Measurements from ENCODE around the gene FN3KRP. TPM values are rescaled to one million over a fixed set of nuclear protein-coding genes. Genes with fewer than 3 reads are reported as not detected.

Gene FN3KRP
- total and polyA plus RNA-seq, 4 donors, result 17.3 to 27.6 (median 23.6) TPM

DNA sequence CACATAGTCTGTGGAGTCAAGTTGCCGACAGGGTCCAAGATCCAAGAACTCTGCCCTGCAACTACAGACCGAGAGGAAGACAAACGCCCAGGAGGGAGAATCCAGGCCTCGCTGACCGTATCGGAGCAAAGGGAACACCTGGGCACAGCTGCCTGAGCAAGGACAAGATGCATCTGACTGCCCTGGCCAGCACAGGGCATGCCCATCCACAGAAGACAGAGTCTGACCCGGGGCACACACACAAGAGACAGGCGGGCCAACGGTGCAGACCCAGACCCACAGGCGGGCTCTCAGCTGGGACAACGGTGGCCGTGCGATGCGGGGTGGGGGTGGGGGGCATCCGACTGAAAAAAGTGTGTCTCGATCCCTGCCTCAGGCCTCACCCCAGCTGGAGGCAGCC, 24.2 kb upstream of the FN3KRP start:
- whole genome bisulfite sequencing, 2 donors, result 92 to 94% methylated on average over 15 to 16 of the region's 16 CpGs
- ATAC-seq (ENCODE audit: insufficient read depth, low FRiP score), result no peak
- peaks cover 0 to 8% (median 5%) of the 10 kb centered on the region in 5 donors for H3K4me1 ChIP-seq (ENCODE audit: control insufficient read depth in 5 of 5, insufficient read depth in 5 of 5, low read length in 5 of 5)
- no peak for DNase-seq
- TF ChIP-seq, protein P1, sequence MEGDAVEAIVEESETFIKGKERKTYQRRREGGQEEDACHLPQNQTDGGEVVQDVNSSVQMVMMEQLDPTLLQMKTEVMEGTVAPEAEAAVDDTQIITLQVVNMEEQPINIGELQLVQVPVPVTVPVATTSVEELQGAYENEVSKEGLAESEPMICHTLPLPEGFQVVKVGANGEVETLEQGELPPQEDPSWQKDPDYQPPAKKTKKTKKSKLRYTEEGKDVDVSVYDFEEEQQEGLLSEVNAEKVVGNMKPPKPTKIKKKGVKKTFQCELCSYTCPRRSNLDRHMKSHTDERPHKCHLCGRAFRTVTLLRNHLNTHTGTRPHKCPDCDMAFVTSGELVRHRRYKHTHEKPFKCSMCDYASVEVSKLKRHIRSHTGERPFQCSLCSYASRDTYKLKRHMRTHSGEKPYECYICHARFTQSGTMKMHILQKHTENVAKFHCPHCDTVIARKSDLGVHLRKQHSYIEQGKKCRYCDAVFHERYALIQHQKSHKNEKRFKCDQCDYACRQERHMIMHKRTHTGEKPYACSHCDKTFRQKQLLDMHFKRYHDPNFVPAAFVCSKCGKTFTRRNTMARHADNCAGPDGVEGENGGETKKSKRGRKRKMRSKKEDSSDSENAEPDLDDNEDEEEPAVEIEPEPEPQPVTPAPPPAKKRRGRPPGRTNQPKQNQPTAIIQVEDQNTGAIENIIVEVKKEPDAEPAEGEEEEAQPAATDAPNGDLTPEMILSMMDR (IDR thresholded peaks at IDR 0.05; ENCODE audit: control extremely low read depth, extremely low read depth), result no peak
- no peak overlapping the region for H3K27ac ChIP-seq (ENCODE audit: low read depth in 1 of 2, low read length in 1 of 2)
- no peak overlapping the region for H3K4me3 ChIP-seq
- no peak overlapping the region for H3K9ac ChIP-seq (ENCODE audit: insufficient read depth in 1 of 2, low read length in 2 of 2)
- no peaks in the 10 kb centered on the region for H3K27me3 ChIP-seq (ENCODE audit: control insufficient read depth in 3 of 3, insufficient read depth in 3 of 3, low read length in 2 of 3)
- peaks cover 0 to 4% (median 4%) of the 10 kb centered on the region in 4 donors for H3K36me3 ChIP-seq (ENCODE audit: control insufficient read depth in 4 of 4, insufficient read depth in 4 of 4, low read length in 4 of 4)
- H3K9me3 ChIP-seq (ENCODE audit: control insufficient read depth in 4 of 4, insufficient read depth in 3 of 4, low read length in 3 of 4), result peaks cover 0 to 7% (median 2%) of the 10 kb centered on the region in 4 donors

DNA sequence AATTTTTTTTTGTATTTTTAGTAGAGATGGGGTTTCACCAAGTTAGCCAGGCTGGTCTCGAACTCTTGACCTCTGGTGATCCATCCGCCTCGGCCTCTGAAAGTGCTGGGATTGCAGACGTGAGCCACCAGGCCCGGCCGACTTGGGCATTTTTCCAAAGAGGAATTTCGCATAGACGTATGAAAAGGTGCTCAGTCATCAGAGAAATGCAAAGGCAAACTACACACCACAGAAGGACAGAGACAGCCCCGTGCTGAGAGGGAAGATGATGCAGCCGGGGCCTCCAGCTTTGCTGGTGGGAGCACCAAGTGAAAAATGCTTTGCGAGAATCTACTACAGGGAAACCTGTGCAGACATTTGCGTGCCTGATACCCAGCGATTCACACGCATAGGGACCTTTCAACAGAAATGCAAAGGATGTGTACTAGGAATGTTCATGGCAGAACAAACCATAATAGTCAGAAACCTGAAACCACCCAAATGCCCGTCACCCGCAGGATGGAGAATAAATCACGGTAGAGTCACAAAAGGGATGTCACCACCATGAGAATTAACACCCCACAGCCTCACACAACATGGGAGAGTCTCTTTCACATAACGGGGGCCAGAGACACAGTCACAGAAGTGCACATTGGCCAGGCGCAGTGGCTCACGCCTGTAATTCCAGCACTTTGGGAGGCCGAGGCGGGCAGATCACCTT, 23.2 kb upstream of the FN3KRP start:
- ATAC-seq (ENCODE audit: insufficient read depth, low FRiP score) (no peak), DNase-seq (no peak)
- no peaks in the 10 kb centered on the region for H3K27me3 ChIP-seq (ENCODE audit: control insufficient read depth in 3 of 3, insufficient read depth in 3 of 3, low read length in 2 of 3)
- TF ChIP-seq, protein P1 (IDR thresholded peaks at IDR 0.05; ENCODE audit: control extremely low read depth, extremely low read depth), result no peak
- no peak overlapping the region for H3K27ac ChIP-seq (ENCODE audit: low read depth in 1 of 2, low read length in 1 of 2)
- peaks cover 0 to 10% (median 6%) of the 10 kb centered on the region in 5 donors for H3K4me1 ChIP-seq (ENCODE audit: control insufficient read depth in 5 of 5, insufficient read depth in 5 of 5, low read length in 5 of 5)
- H3K9ac ChIP-seq (ENCODE audit: insufficient read depth in 1 of 2, low read length in 2 of 2), result no peak overlapping the region
- H3K36me3 ChIP-seq (ENCODE audit: control insufficient read depth in 4 of 4, insufficient read depth in 4 of 4, low read length in 4 of 4), result peaks cover 0 to 4% (median 4%) of the 10 kb centered on the region in 4 donors
- peaks cover 0 to 7% (median 2%) of the 10 kb centered on the region in 4 donors for H3K9me3 ChIP-seq (ENCODE audit: control insufficient read depth in 4 of 4, insufficient read depth in 3 of 4, low read length in 3 of 4)
- 95 to 96% methylated on average over 22 of the region's 22 CpGs for WGBS, 2 donors
- no peak overlapping the region for H3K4me3 ChIP-seq

GRCh38 chr17:82694647-82695046, 21.9 kb upstream of the FN3KRP start:
- Histone ChIP-seq H3K27ac (ENCODE audit: low read depth in 1 of 2, low read length in 1 of 2) (no peak overlapping the region), H3K4me3 (no peak overlapping the region), H3K9me3 (ENCODE audit: control insufficient read depth in 4 of 4, insufficient read depth in 3 of 4, low read length in 3 of 4) (peaks cover 0 to 7% (median 2%) of the 10 kb centered on the region in 4 donors), H3K9ac (ENCODE audit: insufficient read depth in 1 of 2, low read length in 2 of 2) (no peak overlapping the region), H3K27me3 (ENCODE audit: control insufficient read depth in 3 of 3, insufficient read depth in 3 of 3, low read length in 2 of 3) (no peaks in the 10 kb centered on the region), H3K4me1 (ENCODE audit: control insufficient read depth in 5 of 5, insufficient read depth in 5 of 5, low read length in 5 of 5) (peaks cover 0 to 17% (median 12%) of the 10 kb centered on the region in 5 donors), H3K36me3 (ENCODE audit: control insufficient read depth in 4 of 4, insufficient read depth in 4 of 4, low read length in 4 of 4) (peaks cover 0 to 4% (median 4%) of the 10 kb centered on the region in 4 donors)
- 70 to 72% methylated on average over 2 of the region's 2 CpGs for WGBS, 2 donors
- TF ChIP-seq, protein P1 (IDR thresholded peaks at IDR 0.05; ENCODE audit: control extremely low read depth, extremely low read depth), result no peak
- ATAC-seq (ENCODE audit: insufficient read depth, low FRiP score) (no peak), DNase-seq (no peak)

All from lung (tissue), 12 donors.